Transverse colon (tissue), 4 donors: ENCODE data around the gene CRYGN. TPM values are rescaled to one million over a fixed set of nuclear protein-coding genes. Genes with fewer than 3 reads are reported as not detected.

ENCODE experiments used
- DNase-seq: peaks from one replicate; pipeline ENCODE4 v3.0.0-alpha.2; 2019
- H3K27ac ChIP-seq, 4 donors: fragments of 200-600 bp; sonication (generic); 2 replicates each; pipeline ENCODE4 v1.5.1; 2016 to 2018; ENCODE audit warnings: inconsistent platforms in 4 of 4
- H3K27me3 ChIP-seq: fragments of 200-600 bp; sonication (generic); 2 replicates; pipeline ENCODE4 v1.5.1; 2017; ENCODE audit warnings: inconsistent platforms
- H3K36me3 ChIP-seq, 4 donors: fragments of 200-600 bp; sonication (generic); 2 replicates each; pipeline ENCODE4 v1.5.1; 2017 to 2019; ENCODE audit warnings: inconsistent platforms in 4 of 4
- H3K4me1 ChIP-seq, 4 donors: fragments of 200-600 bp; sonication (generic); 2 replicates each; pipeline ENCODE4 v1.5.1; 2017 to 2020; ENCODE audit warnings: inconsistent platforms in 4 of 4
- H3K4me3 ChIP-seq, 4 donors: fragments of 200-600 bp; sonication (generic); 1 replicate in 1 of 4; 2 replicates in 3 of 4; pipeline versions ENCODE4 v1.5.1 to v1.6.1; 2017 to 2019; ENCODE audit warnings: inconsistent platforms in 4 of 4
- H3K9me3 ChIP-seq, 2 donors: fragments of 200-600 bp; sonication (generic); 2 replicates each; pipeline ENCODE4 v1.5.1; 2017 to 2019; ENCODE audit warnings: inconsistent platforms in 2 of 2
- CTCF ChIP-seq, 5 experiments: fragments of 200-600 bp in 3 of 5; fragments of 450-650 bp in 2 of 5; sonication (generic) in 3 of 5; IDR thresholded peaks; 1 replicate in 2 of 5; 2 replicates in 3 of 5; pipeline ENCODE4 v1.5.1; 2016 to 2017; ENCODE audit warnings: antibody characterized with exemption in 5 of 5, inconsistent platforms in 3 of 5, mild to moderate bottlenecking in 2 of 5, moderate library complexity in 1 of 5
- EP300 ChIP-seq: sonication (generic); formaldehyde crosslinking; IDR thresholded peaks from one replicate; pipeline ENCODE4 v1.6.1; 2017; ENCODE audit warnings: antibody characterized with exemption, low read depth
- POLR2A ChIP-seq: fragments of 450-650 bp; IDR thresholded peaks from one replicate; pipeline ENCODE4 v1.6.1; 2016; ENCODE audit warnings: antibody characterized with exemption, mild to moderate bottlenecking, moderate library complexity
- POLR2AphosphoS5 ChIP-seq, 3 donors: sonication (generic); formaldehyde crosslinking; IDR thresholded peaks; one replicate each; pipeline ENCODE4 v1.6.1; 2016; ENCODE audit warnings: antibody characterized with exemption in 3 of 3
- WGBS, 2 donors: methylation state at CpG; one replicate each; pipeline ENCODE4 v1.1.5; 2018; ENCODE audit warnings: low coverage in 1 of 2; 5-methylcytosine and 5-hydroxymethylcytosine counted together
- in situ Hi-C, 4 donors: fragments of 200-750 bp; cut with MboI; loops; one replicate each; pipeline versions ENCODE4 v1.15.0 to v1.15.1; 2017; ENCODE audit warnings: low sequenced_read_pairs in 3 of 4, low pct_ligation_motif_present in 1 of 4, low pct_unique_long_range_greater_than_20kb in 1 of 4
- intact Hi-C: fragments of 100-400 bp; cut with DNase I; formaldehyde crosslinking; loops from one replicate; pipeline ENCODE4 v1.15.1; 2023; ENCODE audit warnings: low total_unique reads
- total RNA-seq, 4 donors: library from RNA; depleted of rRNA; stranded (reverse); fragments of >200 nt; gene quantifications; one replicate each; pipeline ENCODE4 v1.1.0, GENCODE V29; 2016

The CRYGN gene
- total RNA-seq, 4 donors from 2014 or later, result not detected

GRCh38 chr7:151426904-151427704 is 12.8 kb downstream of the CRYGN start:
- H3K27ac ChIP-seq, result peak overlapping the region; percentile 39 to 80 (median 64)
- WGBS, 2 donors, result 78 to 82% methylated on average over 10 to 22 of the region's 23 CpGs
- no peak overlapping the region for H3K4me3 ChIP-seq
- no peaks in the 10 kb centered on the region for H3K27me3 ChIP-seq
- TF ChIP-seq EP300, result no peak
- TF ChIP-seq CTCF (IDR thresholded peaks at IDR 0.05), result no peak
- TF ChIP-seq POLR2A, result no peak
- in situ Hi-C loops (no loop called here), intact Hi-C loops (no loop called here)
- no peaks in the 10 kb centered on the region for H3K9me3 ChIP-seq
- no peak for DNase-seq
- peaks cover 2 to 17% (median 9%) of the 10 kb centered on the region in 4 donors for H3K4me1 ChIP-seq
- H3K36me3 ChIP-seq, result no peaks in the 10 kb centered on the region

- 40 to 59% methylated on average over 8 to 14 of the region's 14 CpGs for WGBS, 2 donors
- in situ Hi-C loops (no loop called here), intact Hi-C loops (no loop called here)
- H3K36me3 ChIP-seq, result no peaks in the 10 kb centered on the region
- TF ChIP-seq POLR2AphosphoS5 (IDR thresholded peaks at IDR 0.05) (peak in 2 of 3 donors; percentile 11 to 30), EP300 (no peak)
- H3K4me3 ChIP-seq, result no peak overlapping the region
- H3K9me3 ChIP-seq, result no peaks in the 10 kb centered on the region
- peak; percentile 60 for DNase-seq
- H3K4me1 ChIP-seq, result peaks cover 2 to 17% (median 9%) of the 10 kb centered on the region in 4 donors
- H3K27me3 ChIP-seq, result no peaks in the 10 kb centered on the region
- H3K27ac ChIP-seq, result peak overlapping the region; percentile 63 to 80 (median 76)
Observed at GRCh38 chr7:151426441-151426903, 13.5 kb downstream of the CRYGN start.

DNA sequence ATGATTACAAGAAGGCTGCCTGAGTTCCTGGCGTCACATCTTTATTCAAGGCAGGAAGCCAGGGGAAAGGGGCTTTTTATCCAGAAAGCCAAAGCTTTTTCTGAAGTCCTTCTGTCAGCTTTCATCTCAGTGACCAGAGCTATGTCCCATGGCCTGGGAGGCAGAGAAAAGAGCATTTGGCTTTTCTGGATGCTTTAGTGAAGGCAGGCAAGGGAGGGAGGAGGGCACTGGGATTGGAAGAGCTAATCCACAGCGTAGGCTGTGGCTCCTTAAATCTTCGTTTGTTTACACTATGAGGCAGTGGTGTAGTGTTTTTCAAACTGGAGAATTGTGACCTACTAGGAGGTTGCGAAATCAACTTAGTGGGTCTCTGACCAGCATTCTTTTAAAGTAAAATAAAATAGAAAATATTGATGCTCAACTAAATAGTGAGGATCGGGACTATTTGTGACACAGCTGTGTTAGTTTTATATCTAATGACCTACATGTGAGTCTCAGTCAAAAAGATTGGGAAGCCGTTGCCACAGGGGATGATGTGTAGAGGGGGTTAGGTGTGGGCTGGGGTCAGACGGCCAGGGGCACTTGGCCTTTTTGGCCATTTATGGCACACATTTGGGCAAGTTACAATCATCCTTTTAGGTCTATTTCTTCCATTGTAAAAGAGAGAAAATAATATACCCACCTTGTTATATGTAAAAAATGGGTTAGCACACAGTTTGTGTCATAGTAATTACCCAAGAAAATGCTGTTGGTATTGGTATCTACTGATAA is 14.1 kb downstream of the CRYGN start:
- in situ Hi-C loops (no loop called here), intact Hi-C loops (no loop called here)
- peak overlapping the region; percentile 63 to 80 (median 76) for H3K27ac ChIP-seq
- H3K27me3 ChIP-seq, result no peaks in the 10 kb centered on the region
- no peaks in the 10 kb centered on the region for H3K36me3 ChIP-seq
- DNase-seq, result no peak
- H3K4me3 ChIP-seq, result no peak overlapping the region
- 48 to 80% methylated on average over 2 to 7 of the region's 7 CpGs for WGBS, 2 donors
- no peaks in the 10 kb centered on the region for H3K9me3 ChIP-seq
- TF ChIP-seq POLR2A (no peak), POLR2AphosphoS5 (IDR thresholded peaks at IDR 0.05) (peak in 2 of 3 donors; percentile 32 to 56)
- H3K4me1 ChIP-seq, result peaks cover 2 to 17% (median 9%) of the 10 kb centered on the region in 4 donors

GRCh38 chr7:151424799-151425198 is 15.1 kb downstream of the CRYGN start:
- intact Hi-C loops (no loop called here), in situ Hi-C loops (no loop called here)
- no peak for TF ChIP-seq CTCF (IDR thresholded peaks at IDR 0.05)
- TF ChIP-seq POLR2A, result no peak
- no peak for TF ChIP-seq EP300
- TF ChIP-seq POLR2AphosphoS5 (IDR thresholded peaks at IDR 0.05), result no peak
- Histone ChIP-seq H3K36me3 (no peaks in the 10 kb centered on the region), H3K27ac (peak overlapping the region in 1 of 4 donors; percentile 80), H3K9me3 (peaks cover 0 to 3% of the 10 kb centered on the region in 2 donors), H3K4me3 (no peak overlapping the region), H3K27me3 (no peaks in the 10 kb centered on the region), H3K4me1 (peaks cover 0 to 14% (median 9%) of the 10 kb centered on the region in 4 donors)
- 78% methylated on average over 5 of the region's 5 CpGs; no CpG with 5 or more reads in 1 of the 2 donors for WGBS, 2 donors
- DNase-seq, result no peak

- DNase-seq, result no peak
- WGBS, 2 donors, result 83% methylated on average over 5 of the region's 5 CpGs; no CpG with 5 or more reads in 1 of the 2 donors
- Histone ChIP-seq H3K36me3 (no peaks in the 10 kb centered on the region), H3K27me3 (no peaks in the 10 kb centered on the region), H3K4me1 (peaks cover 0 to 7% (median 5%) of the 10 kb centered on the region in 4 donors), H3K27ac (no peak overlapping the region), H3K9me3 (peaks cover 0 to 7% of the 10 kb centered on the region in 2 donors), H3K4me3 (no peak overlapping the region)
- intact Hi-C loops, result no loop called here
- TF ChIP-seq EP300, result no peak
- TF ChIP-seq POLR2A, result no peak
- TF ChIP-seq CTCF (IDR thresholded peaks at IDR 0.05), result no peak
- no peak for TF ChIP-seq POLR2AphosphoS5 (IDR thresholded peaks at IDR 0.05)
- in situ Hi-C loops, result no loop called here
Observed at GRCh38 chr7:151423936-151424335, 16.0 kb downstream of the CRYGN start.
